ENCODE measurements around the gene LCN6.

Gene LCN6

GRCh38 chr9:136724772-136725171 is 23.6 kb downstream of the LCN6 start:
- Histone ChIP-seq H3K9me3 (ENCODE audit: control insufficient read depth, insufficient read depth, low read length) (no peaks in the 10 kb centered on the region), H3K4me3 (ENCODE audit: low read depth, low read length) (no peak overlapping the region), H3K9ac (ENCODE audit: low read depth, low read length) (no peak overlapping the region), H3K4me1 (ENCODE audit: control insufficient read depth, insufficient read depth, low read length) (peaks cover 10% of the 10 kb centered on the region), H3K27me3 (ENCODE audit: control insufficient read depth, insufficient read depth, low read length) (peaks cover 7% of the 10 kb centered on the region), H3K36me3 (ENCODE audit: control insufficient read depth, insufficient read depth, low read length) (peaks cover 50% of the 10 kb centered on the region)

GRCh38 chr9:136723989-136724388 is 24.3 kb downstream of the LCN6 start:
- Histone ChIP-seq H3K27me3 (ENCODE audit: control insufficient read depth, insufficient read depth, low read length) (peaks cover 2% of the 10 kb centered on the region), H3K36me3 (ENCODE audit: control insufficient read depth, insufficient read depth, low read length) (peaks cover 50% of the 10 kb centered on the region), H3K4me1 (ENCODE audit: control insufficient read depth, insufficient read depth, low read length) (peaks cover 10% of the 10 kb centered on the region), H3K4me3 (ENCODE audit: low read depth, low read length) (no peak overlapping the region), H3K9me3 (ENCODE audit: control insufficient read depth, insufficient read depth, low read length) (no peaks in the 10 kb centered on the region), H3K9ac (ENCODE audit: low read depth, low read length) (no peak overlapping the region)

DNA sequence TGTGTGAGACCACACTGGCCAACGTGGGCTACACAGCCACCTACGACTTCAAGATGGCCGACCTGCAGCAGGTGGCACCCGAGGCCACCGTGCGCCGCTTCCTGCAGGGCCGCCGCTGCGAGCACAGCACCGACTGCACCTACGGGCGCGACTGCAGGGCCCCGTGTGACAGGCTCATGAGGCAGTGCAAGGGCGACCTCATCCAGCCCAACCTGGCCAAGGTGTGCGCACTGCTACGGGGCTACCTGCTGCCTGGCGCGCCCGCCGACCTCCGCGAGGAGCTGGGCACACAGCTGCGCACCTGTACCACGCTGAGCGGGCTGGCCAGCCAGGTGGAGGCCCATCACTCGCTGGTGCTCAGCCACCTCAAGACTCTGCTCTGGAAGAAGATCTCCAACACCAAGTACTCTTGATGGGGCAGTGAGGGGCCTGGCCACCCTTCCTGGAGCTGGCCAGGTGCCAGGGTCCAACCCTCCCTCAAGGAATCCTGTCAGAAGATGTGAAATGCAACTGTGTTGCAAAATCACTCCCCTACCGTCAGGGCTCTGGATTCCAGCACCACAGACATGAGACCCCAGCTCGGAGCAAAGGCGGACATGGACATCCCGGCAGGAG is 24.9 kb downstream of the LCN6 start:
- Histone ChIP-seq H3K4me1 (ENCODE audit: control insufficient read depth, insufficient read depth, low read length) (peaks cover 10% of the 10 kb centered on the region), H3K36me3 (ENCODE audit: control insufficient read depth, insufficient read depth, low read length) (peaks cover 51% of the 10 kb centered on the region), H3K9ac (ENCODE audit: low read depth, low read length) (no peak overlapping the region), H3K27me3 (ENCODE audit: control insufficient read depth, insufficient read depth, low read length) (no peaks in the 10 kb centered on the region), H3K4me3 (ENCODE audit: low read depth, low read length) (no peak overlapping the region), H3K9me3 (ENCODE audit: control insufficient read depth, insufficient read depth, low read length) (no peaks in the 10 kb centered on the region)

DNA sequence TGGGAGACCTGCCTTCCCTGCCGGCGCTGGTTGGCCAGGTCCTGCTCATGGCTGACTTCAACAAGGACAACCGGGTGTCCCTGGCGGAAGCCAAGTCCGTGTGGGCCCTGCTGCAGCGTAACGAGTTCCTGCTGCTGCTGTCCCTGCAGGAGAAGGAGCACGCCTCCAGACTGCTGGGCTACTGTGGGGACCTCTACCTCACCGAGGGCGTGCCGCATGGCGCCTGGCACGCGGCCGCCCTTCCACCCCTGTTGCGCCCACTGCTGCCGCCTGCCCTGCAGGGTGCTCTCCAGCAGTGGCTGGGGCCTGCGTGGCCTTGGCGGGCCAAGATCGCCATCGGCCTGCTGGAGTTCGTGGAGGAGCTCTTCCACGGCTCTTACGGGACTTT is 25.4 kb downstream of the LCN6 start:
- Histone ChIP-seq H3K36me3 (ENCODE audit: control insufficient read depth, insufficient read depth, low read length) (peaks cover 54% of the 10 kb centered on the region), H3K4me3 (ENCODE audit: low read depth, low read length) (no peak overlapping the region), H3K4me1 (ENCODE audit: control insufficient read depth, insufficient read depth, low read length) (peaks cover 10% of the 10 kb centered on the region), H3K9ac (ENCODE audit: low read depth, low read length) (no peak overlapping the region), H3K9me3 (ENCODE audit: control insufficient read depth, insufficient read depth, low read length) (no peaks in the 10 kb centered on the region), H3K27me3 (ENCODE audit: control insufficient read depth, insufficient read depth, low read length) (no peaks in the 10 kb centered on the region)

DNA sequence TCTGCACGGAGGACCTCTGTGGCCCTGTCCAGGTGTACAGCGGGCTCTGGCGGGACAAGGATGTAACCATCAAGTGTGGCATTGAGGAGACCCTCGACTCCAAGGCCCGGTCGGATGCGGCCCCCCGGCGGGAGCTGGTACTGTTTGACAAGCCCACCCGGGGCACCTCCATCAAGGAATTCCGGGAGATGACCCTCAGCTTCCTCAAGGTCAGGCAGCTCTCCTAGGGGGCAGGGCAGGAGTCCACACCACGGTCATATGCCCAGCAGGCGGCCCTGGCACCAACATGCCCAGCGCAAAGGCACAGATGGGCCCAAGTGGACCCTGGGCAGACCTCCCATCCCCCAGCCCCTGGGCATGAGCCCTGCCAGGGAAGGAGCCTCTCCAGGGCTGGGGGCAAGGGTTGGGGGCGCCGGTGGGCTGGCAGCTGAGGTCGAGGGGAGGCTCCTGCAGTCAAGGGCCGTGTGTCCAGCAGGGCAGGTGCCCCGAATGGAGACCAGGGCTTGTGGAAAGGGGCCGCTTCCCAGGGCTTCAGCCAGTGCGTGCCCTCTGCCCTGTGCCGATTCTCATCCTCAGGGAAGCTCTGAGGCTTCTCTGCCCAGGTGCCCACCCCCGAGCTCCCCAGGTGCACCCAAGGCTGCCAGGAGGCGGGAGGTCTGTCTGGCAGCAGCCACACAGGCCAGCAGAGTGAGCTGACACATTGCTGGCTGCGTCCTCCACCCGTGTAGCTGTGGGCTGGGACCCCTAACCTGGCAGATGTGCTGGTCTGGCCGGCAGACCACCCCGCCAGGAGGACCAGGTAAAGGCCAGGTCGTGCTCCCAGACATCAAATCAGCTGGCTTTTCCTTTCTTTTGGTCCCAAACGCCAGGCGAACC is 26.0 kb downstream of the LCN6 start:
- peaks cover 10% of the 10 kb centered on the region for H3K4me1 ChIP-seq (ENCODE audit: control insufficient read depth, insufficient read depth, low read length)
- H3K9ac ChIP-seq (ENCODE audit: low read depth, low read length) = no peak overlapping the region
- no peak overlapping the region for H3K4me3 ChIP-seq (ENCODE audit: low read depth, low read length)
- H3K9me3 ChIP-seq (ENCODE audit: control insufficient read depth, insufficient read depth, low read length) = no peaks in the 10 kb centered on the region
- H3K36me3 ChIP-seq (ENCODE audit: control insufficient read depth, insufficient read depth, low read length) = peaks cover 54% of the 10 kb centered on the region
- no peaks in the 10 kb centered on the region for H3K27me3 ChIP-seq (ENCODE audit: control insufficient read depth, insufficient read depth, low read length)

GRCh38 chr9:136721339-136722092 is 26.8 kb downstream of the LCN6 start:
- no peaks in the 10 kb centered on the region for H3K9me3 ChIP-seq (ENCODE audit: control insufficient read depth, insufficient read depth, low read length)
- H3K27me3 ChIP-seq (ENCODE audit: control insufficient read depth, insufficient read depth, low read length) = no peaks in the 10 kb centered on the region
- no peak overlapping the region for H3K4me3 ChIP-seq (ENCODE audit: low read depth, low read length)
- peaks cover 52% of the 10 kb centered on the region for H3K36me3 ChIP-seq (ENCODE audit: control insufficient read depth, insufficient read depth, low read length)
- peaks cover 6% of the 10 kb centered on the region for H3K4me1 ChIP-seq (ENCODE audit: control insufficient read depth, insufficient read depth, low read length)
- H3K9ac ChIP-seq (ENCODE audit: low read depth, low read length) = no peak overlapping the region

DNA sequence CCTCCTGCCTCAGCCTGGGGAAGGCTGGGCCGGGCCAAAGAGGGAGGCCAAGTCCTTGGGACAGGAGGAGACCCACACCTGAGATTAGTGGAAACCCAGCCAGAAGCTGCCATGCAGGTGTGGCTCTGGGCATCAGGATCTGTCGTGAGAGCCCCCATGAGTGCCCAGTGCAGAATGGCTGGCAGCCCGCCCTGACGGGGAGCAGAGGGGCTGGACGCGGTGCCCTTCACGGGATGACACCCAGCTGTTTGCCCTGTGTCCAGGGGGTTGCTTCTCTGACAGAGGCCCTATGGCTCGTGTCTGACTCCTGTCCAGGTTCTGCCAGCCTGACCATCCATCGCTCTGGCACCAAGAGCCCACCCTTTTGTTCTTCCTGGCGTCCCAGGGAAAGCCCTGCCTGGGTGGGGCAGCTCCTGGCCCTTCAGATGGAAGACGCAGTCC is 27.4 kb downstream of the LCN6 start:
- Histone ChIP-seq H3K36me3 (ENCODE audit: control insufficient read depth, insufficient read depth, low read length) (peaks cover 46% of the 10 kb centered on the region), H3K9me3 (ENCODE audit: control insufficient read depth, insufficient read depth, low read length) (no peaks in the 10 kb centered on the region), H3K4me1 (ENCODE audit: control insufficient read depth, insufficient read depth, low read length) (peaks cover 2% of the 10 kb centered on the region), H3K4me3 (ENCODE audit: low read depth, low read length) (no peak overlapping the region), H3K27me3 (ENCODE audit: control insufficient read depth, insufficient read depth, low read length) (no peaks in the 10 kb centered on the region), H3K9ac (ENCODE audit: low read depth, low read length) (no peak overlapping the region)

DNA sequence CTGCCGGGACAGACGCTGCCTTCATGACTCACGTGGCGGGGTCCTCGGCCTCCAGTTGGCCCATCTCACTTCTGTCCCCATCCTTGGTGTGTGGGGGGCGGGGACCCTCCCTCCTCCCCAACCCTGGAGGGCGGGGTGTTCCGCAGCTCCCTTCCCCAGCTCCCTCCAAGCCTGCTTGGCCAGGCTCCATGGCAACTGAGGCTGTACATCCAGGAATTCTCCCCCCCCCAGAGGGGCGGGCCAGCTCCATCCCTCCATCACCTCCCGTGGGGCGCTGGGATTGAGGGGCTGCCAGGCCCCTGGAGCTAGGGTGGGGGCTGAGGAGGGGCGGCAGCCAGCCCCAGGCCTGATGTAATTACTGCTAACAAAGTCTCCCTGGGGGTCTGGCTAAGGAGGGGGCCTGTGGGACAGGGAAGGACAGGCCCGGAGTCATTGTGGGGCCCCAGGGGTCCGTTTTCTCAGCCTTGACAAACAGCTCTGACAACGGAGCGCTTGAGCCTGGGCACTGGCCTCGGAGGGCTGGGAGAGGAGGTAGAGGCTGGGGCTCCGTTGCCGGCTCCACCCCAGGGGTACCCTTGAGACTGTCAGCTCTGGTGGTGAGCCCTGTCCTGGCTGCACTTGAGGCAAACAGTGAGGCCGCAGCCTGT is 28.0 kb downstream of the LCN6 start:
- H3K36me3 ChIP-seq (ENCODE audit: control insufficient read depth, insufficient read depth, low read length) = peaks cover 41% of the 10 kb centered on the region
- no peak overlapping the region for H3K9ac ChIP-seq (ENCODE audit: low read depth, low read length)
- no peaks in the 10 kb centered on the region for H3K9me3 ChIP-seq (ENCODE audit: control insufficient read depth, insufficient read depth, low read length)
- no peaks in the 10 kb centered on the region for H3K4me1 ChIP-seq (ENCODE audit: control insufficient read depth, insufficient read depth, low read length)
- no peaks in the 10 kb centered on the region for H3K27me3 ChIP-seq (ENCODE audit: control insufficient read depth, insufficient read depth, low read length)
- no peak overlapping the region for H3K4me3 ChIP-seq (ENCODE audit: low read depth, low read length)

DNA sequence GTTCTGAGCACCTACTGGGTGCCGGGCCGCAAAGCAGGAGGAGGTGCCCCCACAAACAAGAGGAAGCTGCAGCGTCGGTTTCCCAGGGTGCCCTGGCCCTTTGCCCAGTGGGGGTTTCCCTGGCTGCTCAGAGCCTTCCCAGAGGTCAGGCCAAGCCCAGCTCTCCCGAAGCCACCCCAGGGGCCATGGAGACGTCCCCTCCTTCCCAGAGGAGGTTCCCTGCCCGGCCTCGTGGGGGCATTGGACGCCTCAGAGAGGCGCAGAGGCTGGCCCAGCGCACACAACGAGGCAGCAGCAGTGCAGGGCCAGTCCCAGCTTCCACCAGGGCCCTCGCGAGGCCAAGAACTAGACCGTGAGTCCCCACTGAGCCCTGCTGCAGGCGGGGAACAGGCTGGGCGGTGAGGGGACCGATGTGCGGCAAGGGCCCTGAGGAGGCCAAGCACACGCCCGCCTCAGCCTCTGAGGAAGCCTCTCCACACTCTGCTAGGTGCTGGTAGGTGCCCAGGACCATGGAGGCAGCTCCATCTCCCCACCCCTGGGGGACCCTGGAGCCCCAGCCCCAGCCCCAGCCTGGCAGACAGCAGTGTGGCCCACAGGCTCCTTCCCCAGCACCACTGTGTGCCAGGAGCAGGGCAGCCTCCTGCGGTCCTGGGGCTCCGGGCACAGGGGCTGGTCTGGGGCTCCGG is 29.0 kb downstream of the LCN6 start:
- Histone ChIP-seq H3K4me3 (ENCODE audit: low read depth, low read length) (no peak overlapping the region), H3K36me3 (ENCODE audit: control insufficient read depth, insufficient read depth, low read length) (peaks cover 39% of the 10 kb centered on the region), H3K4me1 (ENCODE audit: control insufficient read depth, insufficient read depth, low read length) (no peaks in the 10 kb centered on the region), H3K9ac (ENCODE audit: low read depth, low read length) (no peak overlapping the region), H3K27me3 (ENCODE audit: control insufficient read depth, insufficient read depth, low read length) (no peaks in the 10 kb centered on the region), H3K9me3 (ENCODE audit: control insufficient read depth, insufficient read depth, low read length) (no peaks in the 10 kb centered on the region)

- no peaks in the 10 kb centered on the region for H3K4me1 ChIP-seq (ENCODE audit: control insufficient read depth, insufficient read depth, low read length)
- H3K27me3 ChIP-seq (ENCODE audit: control insufficient read depth, insufficient read depth, low read length) = no peaks in the 10 kb centered on the region
- no peak overlapping the region for H3K4me3 ChIP-seq (ENCODE audit: low read depth, low read length)
- no peaks in the 10 kb centered on the region for H3K9me3 ChIP-seq (ENCODE audit: control insufficient read depth, insufficient read depth, low read length)
- H3K9ac ChIP-seq (ENCODE audit: low read depth, low read length) = no peak overlapping the region
- H3K36me3 ChIP-seq (ENCODE audit: control insufficient read depth, insufficient read depth, low read length) = peaks cover 37% of the 10 kb centered on the region
These were observed 29.8 kb downstream of the LCN6 start for GRCh38 chr9:136718345-136719194.

Data from iPS-15b (cell line).